H9 (cell line): ENCODE data around the gene HERC6. TPM values are rescaled to one million over a fixed set of nuclear protein-coding genes. Genes with fewer than 3 reads are reported as not detected.

Experiments
- DNase-seq: peaks from one replicate; pipeline ENCODE4 v3.0.0-alpha.2; 2017
- H2AFZ ChIP-seq: one replicate; pipeline ENCODE4 v1.6.1; 2013; ENCODE audit warnings: mild to moderate bottlenecking, low read length, control low read depth, moderate library complexity
- H2AK5ac ChIP-seq: 2 replicates; pipeline ENCODE4 v1.6.1; 2013; ENCODE audit warnings: low read length, control low read depth, mixed read lengths; ENCODE audit not compliant: insufficient read length
- H2BK120ac ChIP-seq: one replicate; pipeline ENCODE4 v1.6.1; 2013; ENCODE audit warnings: low read depth, mild to moderate bottlenecking, low read length, control low read depth, inconsistent platforms; ENCODE audit not compliant: poor library complexity, severe bottlenecking
- H2BK12ac ChIP-seq: 2 replicates; pipeline ENCODE4 v1.6.1; 2013; ENCODE audit warnings: low read length, control low read depth, mixed read lengths, low read depth; ENCODE audit not compliant: insufficient read length
- H2BK15ac ChIP-seq: 2 replicates; pipeline ENCODE4 v1.6.1; 2013; ENCODE audit warnings: low read depth, low read length, control low read depth
- H2BK20ac ChIP-seq: one replicate; pipeline ENCODE4 v1.6.1; 2013; ENCODE audit warnings: low read depth, mild to moderate bottlenecking, low read length, control low read depth, inconsistent platforms; ENCODE audit not compliant: poor library complexity, severe bottlenecking
- H2BK5ac ChIP-seq: 2 replicates; pipeline ENCODE4 v1.6.1; 2013; ENCODE audit warnings: low read length, control low read depth, mixed read lengths; ENCODE audit not compliant: insufficient read length
- H3K14ac ChIP-seq: 2 replicates; pipeline ENCODE4 v1.6.1; 2013; ENCODE audit warnings: low read length, control low read depth; ENCODE audit not compliant: insufficient read depth
- H3K18ac ChIP-seq: 2 replicates; pipeline ENCODE4 v1.6.1; 2013; ENCODE audit warnings: low read depth, mild to moderate bottlenecking, mixed read lengths, low read length, control low read depth; ENCODE audit not compliant: insufficient read length
- H3K23ac ChIP-seq: 2 replicates; pipeline ENCODE4 v1.6.1; 2013; ENCODE audit warnings: low read length, control low read depth, mixed read lengths, low read depth; ENCODE audit not compliant: insufficient read length
- H3K23me2 ChIP-seq: 2 replicates; pipeline ENCODE4 v1.6.1; 2013; ENCODE audit warnings: low read depth, mild to moderate bottlenecking, mixed read lengths, low read length, control low read depth; ENCODE audit not compliant: insufficient read length, poor library complexity, severe bottlenecking
- H3K27ac ChIP-seq: 2 replicates; pipeline ENCODE4 v1.5.1; 2013; ENCODE audit warnings: low read length, control low read depth, mixed read lengths, low read depth; ENCODE audit not compliant: insufficient read length
- H3K27me3 ChIP-seq: 2 replicates; pipeline ENCODE4 v1.6.1; 2013; ENCODE audit warnings: low read length, control low read depth, inconsistent platforms; ENCODE audit not compliant: insufficient read depth
- H3K4ac ChIP-seq: 2 replicates; pipeline ENCODE4 v1.6.1; 2013; ENCODE audit warnings: low read depth, mild to moderate bottlenecking, control low read depth, inconsistent platforms, low read length, moderate library complexity
- H3K4me1 ChIP-seq: 2 replicates; pipeline ENCODE4 v1.6.1; 2013; ENCODE audit warnings: low read length, control low read depth, inconsistent platforms; ENCODE audit not compliant: insufficient read depth
- H3K4me2 ChIP-seq: 2 replicates; pipeline ENCODE4 v1.6.1; 2013; ENCODE audit warnings: low read length, control low read depth, mixed read lengths; ENCODE audit not compliant: insufficient read length, insufficient read depth
- H3K56ac ChIP-seq: 2 replicates; pipeline ENCODE4 v1.6.1; 2013; ENCODE audit warnings: low read depth, mild to moderate bottlenecking, mixed read lengths, low read length, control low read depth; ENCODE audit not compliant: insufficient read length
- H3K79me1 ChIP-seq: 2 replicates; pipeline ENCODE4 v1.6.1; 2013; ENCODE audit warnings: low read depth, mild to moderate bottlenecking, moderate library complexity, low read length, control low read depth, inconsistent platforms; ENCODE audit not compliant: insufficient read depth, poor library complexity, severe bottlenecking
- H3K79me2 ChIP-seq: 2 replicates; pipeline ENCODE4 v1.6.1; 2013; ENCODE audit warnings: low read length, control low read depth, inconsistent platforms; ENCODE audit not compliant: insufficient read depth
- H3K9ac ChIP-seq: 2 replicates; pipeline ENCODE4 v1.6.1; 2013; ENCODE audit warnings: low read length, control low read depth, mixed read lengths; ENCODE audit not compliant: insufficient read length; ENCODE audit errors: extremely low read depth
- H3K9me3 ChIP-seq: one replicate; pipeline ENCODE4 v1.6.1; 2013; ENCODE audit warnings: low read depth, low read length, inconsistent platforms; ENCODE audit not compliant: control insufficient read depth
- H3T11ph ChIP-seq: one replicate; pipeline ENCODE4 v1.6.1; 2013; ENCODE audit warnings: mild to moderate bottlenecking, low read length, control low read depth, inconsistent platforms
- H4K20me1 ChIP-seq: one replicate; pipeline ENCODE4 v1.6.1; 2013; ENCODE audit not compliant: control insufficient read depth, insufficient read length, insufficient read depth
- H4K5ac ChIP-seq: 2 replicates; pipeline ENCODE4 v1.6.1; 2013; ENCODE audit warnings: low read depth, mild to moderate bottlenecking, mixed read lengths, low read length, control low read depth; ENCODE audit not compliant: insufficient read length
- H4K8ac ChIP-seq: replicated peaks from 2 replicates; pipeline ENCODE4 v1.6.1; 2013; ENCODE audit warnings: low read length, control low read depth, mixed read lengths, low read depth; ENCODE audit not compliant: insufficient read length
- H4K91ac ChIP-seq: 2 replicates; pipeline ENCODE4 v1.6.1; 2013; ENCODE audit warnings: low read depth, mild to moderate bottlenecking, moderate library complexity, mixed read lengths, low read length, control low read depth; ENCODE audit not compliant: insufficient read length
- H3K27ac Mint-ChIP-seq, 3 experiments: 2 replicates in 2 of 3; 3 replicates in 1 of 3; pipeline ENCODE4 v1.8.0; 2020 to 2021; ENCODE audit warnings: mixed read lengths in 3 of 3, mild to moderate bottlenecking in 1 of 3, moderate library complexity in 1 of 3
- H3K27me3 Mint-ChIP-seq: 2 replicates; pipeline ENCODE4 v1.8.0; 2021; ENCODE audit warnings: low read depth, mild to moderate bottlenecking, moderate library complexity, mixed read lengths
- H3K36me3 Mint-ChIP-seq, 3 experiments: 2 replicates in 2 of 3; 3 replicates in 1 of 3; pipeline ENCODE4 v1.8.0; 2020 to 2021; ENCODE audit warnings: low read depth in 3 of 3, mixed read lengths in 3 of 3; ENCODE audit not compliant: insufficient read depth in 1 of 3
- H3K4me1 Mint-ChIP-seq, 2 experiments: 2 replicates each; pipeline ENCODE4 v1.8.0; 2020; ENCODE audit warnings: mixed read lengths in 2 of 2
- H3K4me3 Mint-ChIP-seq, 2 experiments: 2 replicates in 1 of 2; 3 replicates in 1 of 2; pipeline ENCODE4 v1.8.0; 2020 to 2021; ENCODE audit warnings: mild to moderate bottlenecking in 2 of 2, mixed read lengths in 2 of 2, moderate library complexity in 1 of 2
- H3K9me3 Mint-ChIP-seq, 2 experiments: 2 replicates in 1 of 2; 3 replicates in 1 of 2; pipeline ENCODE4 v1.8.0; 2020; ENCODE audit warnings: mild to moderate bottlenecking in 2 of 2, mixed read lengths in 2 of 2, moderate library complexity in 1 of 2
- total RNA-seq: library from RNA; stranded (reverse); gene quantifications from 2 replicates; pipeline ENCODE4 v1.2.1, GENCODE V29; 2021
- TF ChIP-seq, protein P1 (sequence below): fragments of 200-600 bp; sonication (generic); conservative IDR thresholded peaks from 3 replicates; pipeline ENCODE4 v1.8.0; 2021; ENCODE audit warnings: antibody characterized with exemption, mild to moderate bottlenecking

The HERC6 gene
- total RNA-seq, 1 experiment from 2014 or later: 8.2 TPM

DNA sequence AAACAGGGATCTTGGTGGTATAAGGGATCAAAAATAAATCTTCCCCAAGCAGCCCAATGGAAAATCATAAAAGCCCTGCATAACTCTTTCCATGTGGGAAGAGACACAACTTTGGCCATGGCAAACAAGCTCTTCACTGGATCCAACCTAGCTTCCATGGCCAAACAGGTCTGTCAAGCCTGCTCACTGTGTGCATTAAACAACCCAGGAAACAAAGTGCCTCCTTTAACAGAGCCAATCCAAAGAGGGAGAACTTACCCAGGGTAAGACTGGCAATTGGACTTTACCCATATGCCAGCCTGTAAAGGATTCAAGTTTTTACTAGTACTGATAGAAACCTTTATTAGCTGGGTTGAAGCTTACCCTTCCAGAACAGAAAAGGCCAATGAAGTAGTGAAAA lies 70.6 kb downstream of the HERC6 start:
- Histone ChIP-seq H3K4ac (no peak overlapping the region), H3K14ac (no peak overlapping the region), H3K9ac (no peak overlapping the region), H3K79me2 (no peaks in the 10 kb centered on the region), H3K27ac (no peak overlapping the region), H3K27me3 (no peaks in the 10 kb centered on the region), H2AK5ac (no peak overlapping the region), H2BK5ac (no peak overlapping the region), H4K91ac (no peak overlapping the region), H2BK12ac (no peak overlapping the region), H2BK15ac (no peak overlapping the region), H3K79me1 (no peaks in the 10 kb centered on the region), H3K9me3 (no peaks in the 10 kb centered on the region), H3K23ac (no peak overlapping the region), H2AFZ (no peak overlapping the region), H2BK20ac (no peak overlapping the region), H3K4me1 (no peaks in the 10 kb centered on the region), H3K23me2 (no peaks in the 10 kb centered on the region), H2BK120ac (no peak overlapping the region), H3T11ph (no peak overlapping the region), H3K4me2 (no peak overlapping the region), H4K8ac (no peak overlapping the region), H4K5ac (no peak overlapping the region), H3K18ac (no peak overlapping the region), H4K20me1 (no peaks in the 10 kb centered on the region), H3K56ac (no peak overlapping the region)
- Mint-ChIP-seq H3K27me3 (no peaks in the 10 kb centered on the region), H3K27ac (no peak overlapping the region), H3K9me3 (peaks cover 2 to 4% of the 10 kb centered on the region in 2 experiments; a peak in 3 of 5 replicates), H3K36me3 (peaks cover 3 to 9% (median 5%) of the 10 kb centered on the region in 3 experiments; a peak in 6 of 7 replicates), H3K4me1 (peaks cover 13 to 24% of the 10 kb centered on the region in 2 experiments), H3K4me3 (no peak overlapping the region)
- DNase-seq: no peak
- TF ChIP-seq, protein P1, sequence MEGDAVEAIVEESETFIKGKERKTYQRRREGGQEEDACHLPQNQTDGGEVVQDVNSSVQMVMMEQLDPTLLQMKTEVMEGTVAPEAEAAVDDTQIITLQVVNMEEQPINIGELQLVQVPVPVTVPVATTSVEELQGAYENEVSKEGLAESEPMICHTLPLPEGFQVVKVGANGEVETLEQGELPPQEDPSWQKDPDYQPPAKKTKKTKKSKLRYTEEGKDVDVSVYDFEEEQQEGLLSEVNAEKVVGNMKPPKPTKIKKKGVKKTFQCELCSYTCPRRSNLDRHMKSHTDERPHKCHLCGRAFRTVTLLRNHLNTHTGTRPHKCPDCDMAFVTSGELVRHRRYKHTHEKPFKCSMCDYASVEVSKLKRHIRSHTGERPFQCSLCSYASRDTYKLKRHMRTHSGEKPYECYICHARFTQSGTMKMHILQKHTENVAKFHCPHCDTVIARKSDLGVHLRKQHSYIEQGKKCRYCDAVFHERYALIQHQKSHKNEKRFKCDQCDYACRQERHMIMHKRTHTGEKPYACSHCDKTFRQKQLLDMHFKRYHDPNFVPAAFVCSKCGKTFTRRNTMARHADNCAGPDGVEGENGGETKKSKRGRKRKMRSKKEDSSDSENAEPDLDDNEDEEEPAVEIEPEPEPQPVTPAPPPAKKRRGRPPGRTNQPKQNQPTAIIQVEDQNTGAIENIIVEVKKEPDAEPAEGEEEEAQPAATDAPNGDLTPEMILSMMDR: no peak
